ENCODE measurements around the gene SND1. TPM values are rescaled to one million over a fixed set of nuclear protein-coding genes. Genes with fewer than 3 reads are reported as not detected.

The SND1 gene
- total and polyA plus RNA-seq, 2 donors (not counting 3 experiments of a cell fraction or from before 2014, with no cell fraction given), result 116 to 249 TPM

GRCh38 chr7:127844707-127845331, 192.8 kb downstream of the SND1 start:
- dilution Hi-C loops (cut with MboI; ENCODE audit: extremely low pct_ligation_motif_present, low sequenced_read_pairs) (no loop called here), intact Hi-C loops (cut with micrococcal nuclease) (no loop called here)
- H3K27ac ChIP-seq (ENCODE audit: insufficient read depth, low read depth, low read length), result no peak overlapping the region
- no peaks in the 10 kb centered on the region for H3K9me3 ChIP-seq (replicated peaks; ENCODE audit: control insufficient read depth, insufficient read depth, low read length)
- peak; percentile 59 for FAIRE-seq
- DNase-seq (ENCODE audit: low read depth, low spot score), result peak; percentile 79
- no peak overlapping the region for H3K4me2 ChIP-seq (ENCODE audit: insufficient read depth, low read length)
- ChIA-PET CTCF (interaction anchor here (1.6 kb wide), 1 partner anchor 10 kb away, joined by 5 read pairs; no protein-coding TSS in a partner anchor), POLR2A (no interaction called here)
- no peaks in the 10 kb centered on the region for H4K20me1 ChIP-seq (replicated peaks; ENCODE audit: control insufficient read depth, extremely low read depth, insufficient read depth, low read length)
- H3K4me1 ChIP-seq (ENCODE audit: control insufficient read depth, extremely low read depth, insufficient read depth, low read length), result peaks cover 4% of the 10 kb centered on the region
- no peaks in the 10 kb centered on the region for H3K9me1 ChIP-seq (replicated peaks; ENCODE audit: control insufficient read depth, extremely low read depth, insufficient read depth, low read length)
- no peaks in the 10 kb centered on the region for H3K27me3 ChIP-seq (ENCODE audit: control insufficient read depth in 2 of 2, insufficient read depth in 2 of 2, low read length in 2 of 2)
- no peak for TF ChIP-seq POLR2AphosphoS5 (IDR thresholded peaks at IDR 0.05; ENCODE audit: insufficient read depth, low read depth, low read length)
- TF ChIP-seq GATA2 (IDR thresholded peaks at IDR 0.05; ENCODE audit: insufficient read depth, insufficient read length, low read depth, low read length), result no peak
- peak; percentile 36 for TF ChIP-seq JUN (IDR thresholded peaks at IDR 0.05; ENCODE audit: borderline replicate concordance, insufficient read depth, insufficient read length, low read depth)
- TF ChIP-seq EZH2 (IDR thresholded peaks at IDR 0.05; ENCODE audit: borderline replicate concordance, low read depth, low read length, severe bottlenecking), result no peak
- TF ChIP-seq CTCF (IDR thresholded peaks at IDR 0.05; ENCODE audit: extremely low read depth in 1 of 2, insufficient read depth in 1 of 2, low read depth in 1 of 2, low read length in 2 of 2), result no peak
- TF ChIP-seq MAX (IDR thresholded peaks at IDR 0.05; ENCODE audit: insufficient read depth, insufficient read length), result no peak
- TF ChIP-seq POLR2A (IDR thresholded peaks at IDR 0.05; ENCODE audit: low read depth, low read length), result no peak
- no peak for TF ChIP-seq FOS (IDR thresholded peaks at IDR 0.05; ENCODE audit: borderline replicate concordance, insufficient read depth, low read length)
- H3K9ac ChIP-seq (replicated peaks; ENCODE audit: extremely low read depth, insufficient read depth, low read length), result no peak overlapping the region
- H3K4me3 ChIP-seq (replicated peaks in 1 of 3; ENCODE audit: insufficient read depth in 1 of 3, low read depth in 1 of 3, low read length in 3 of 3), result no peak overlapping the region
- no peak overlapping the region for H2AFZ ChIP-seq (ENCODE audit: low read depth, low read length)
- no TSS peak for BruUV-seq (replicated peaks)
- H3K36me3 ChIP-seq (ENCODE audit: control insufficient read depth in 2 of 2, extremely low read depth in 1 of 2, insufficient read depth in 2 of 2, low read length in 2 of 2), result peaks cover 0 to 2% of the 10 kb centered on the region in 2 experiments
- H3K79me2 ChIP-seq (ENCODE audit: control insufficient read depth, insufficient read depth, low read length), result peaks cover 8% of the 10 kb centered on the region

All from endothelial cell of umbilical vein (primary cell).